GM18867 (cell line): ENCODE data around the gene ANP32B.
A peak's percentile ranks its signal among the peaks of the same experiment; 100 is the strongest.

Source experiments
- ATAC-seq: cut with Tn5 transposase; IDR thresholded peaks from one replicate; pipeline ENCODE4 v1.9.1; 2021; ENCODE audit warnings: mild to moderate bottlenecking, moderate library complexity; ENCODE audit not compliant: unreplicated experiment

The ANP32B gene

DNA sequence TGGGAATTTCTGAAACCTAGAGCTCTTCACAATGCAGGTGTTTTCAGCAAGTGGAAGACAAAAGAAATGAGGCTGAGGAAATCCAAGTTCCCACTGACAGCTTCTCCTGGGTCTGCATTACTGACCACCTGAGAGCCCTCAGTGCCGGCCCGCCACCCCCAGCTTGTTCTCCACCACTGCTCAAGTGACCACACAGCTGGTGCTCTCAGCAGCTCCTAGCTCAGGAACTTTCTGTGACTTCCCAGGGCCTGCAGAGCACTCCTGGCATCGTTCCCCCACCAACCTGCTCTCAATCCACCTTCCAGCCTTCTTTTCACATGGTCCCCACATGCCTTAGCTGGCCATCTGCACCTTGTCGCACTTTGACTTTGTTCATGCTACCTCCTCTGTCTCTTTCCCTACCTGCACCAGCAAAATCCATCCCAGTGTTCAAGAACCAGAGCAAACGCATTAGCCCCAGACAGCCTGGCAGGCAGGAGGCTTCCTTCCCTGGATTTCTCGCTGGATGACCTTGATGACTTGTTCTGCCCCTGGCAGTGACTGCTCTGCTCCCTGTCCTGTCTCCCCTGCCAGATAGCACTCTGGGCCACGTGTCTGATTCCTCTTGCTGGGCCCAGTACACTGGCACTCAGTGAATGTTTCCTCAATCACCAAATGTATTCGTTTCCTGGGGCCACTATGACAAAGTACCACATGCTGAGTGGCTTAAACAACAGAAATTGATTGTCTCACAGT, 38.3 kb downstream of the ANP32B start:
- no peak for ATAC-seq

DNA sequence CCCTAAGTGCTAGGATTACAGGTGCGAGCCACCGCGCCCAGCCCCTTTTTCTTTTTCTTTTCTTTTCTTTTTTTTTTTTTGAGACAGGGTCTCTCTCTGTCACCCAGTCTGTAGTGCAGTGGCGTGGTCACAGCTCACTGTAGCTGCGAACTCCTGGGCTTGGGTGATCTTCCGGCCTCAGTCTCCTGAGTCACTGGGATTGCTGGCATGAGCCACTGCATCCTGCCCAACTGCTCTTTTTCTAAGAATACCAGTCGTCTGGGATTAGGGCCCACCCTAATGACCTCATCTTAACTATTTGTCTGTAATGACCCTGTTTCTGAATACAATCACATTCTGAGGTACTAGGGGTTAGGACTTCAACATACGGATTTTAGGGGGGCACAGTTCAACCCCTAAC, 39.3 kb downstream of the ANP32B start:
- no peak for ATAC-seq

DNA sequence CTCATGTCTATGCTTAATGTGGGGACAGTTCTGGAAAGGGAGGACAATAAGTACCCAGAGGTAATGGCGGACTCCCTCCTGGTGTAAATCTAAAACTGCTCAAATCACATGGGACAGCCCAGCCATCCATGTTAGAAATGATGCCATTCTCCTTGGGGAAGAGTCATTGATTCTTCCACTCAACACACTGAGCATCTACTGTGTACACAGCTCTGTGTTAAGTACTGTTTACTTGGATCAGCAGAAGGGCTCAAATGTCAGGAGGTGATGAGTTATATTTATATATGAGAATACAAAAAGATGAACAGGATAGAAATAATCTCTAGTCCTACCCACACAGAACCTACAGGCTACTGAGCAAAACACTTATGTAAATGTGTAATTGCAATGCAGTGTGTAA, 41.6 kb downstream of the ANP32B start:
- ATAC-seq, result no peak

DNA sequence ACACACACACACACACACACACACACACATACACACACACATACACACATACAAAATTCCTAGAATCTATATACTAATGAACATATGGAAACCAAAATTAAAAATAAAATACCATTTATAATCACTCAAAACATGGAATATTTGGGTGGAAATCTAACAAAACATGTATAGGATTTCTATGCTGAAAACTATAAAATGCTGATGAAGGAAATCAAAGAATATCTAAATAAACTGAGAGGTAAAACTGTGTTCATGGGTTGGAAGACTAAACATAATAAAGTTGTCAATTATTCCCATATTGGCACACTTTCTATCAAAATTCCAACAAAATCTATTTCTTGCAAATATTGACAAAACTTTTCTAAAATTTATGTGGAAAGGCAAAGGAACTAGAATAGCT, 48.0 kb downstream of the ANP32B start:
- no peak for ATAC-seq

DNA sequence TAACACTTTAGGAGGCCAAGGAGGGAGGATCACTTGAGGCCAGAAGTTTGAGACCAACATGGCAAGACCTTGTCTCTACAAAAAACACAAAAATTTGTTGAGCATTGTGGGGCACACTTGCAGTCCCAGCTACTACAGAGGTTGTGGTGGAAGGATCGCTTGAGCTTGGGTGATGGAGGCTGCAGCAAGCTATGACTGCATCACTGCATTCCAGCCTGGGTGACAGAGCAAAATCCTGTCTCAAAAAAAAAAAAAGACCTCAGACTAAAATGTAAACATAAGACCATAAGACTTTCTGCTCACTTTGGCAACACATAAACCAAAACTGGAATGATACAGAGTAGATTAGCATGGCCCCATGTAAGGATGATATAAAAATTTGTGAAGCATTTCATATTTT, 48.8 kb downstream of the ANP32B start:
- ATAC-seq, result no peak

DNA sequence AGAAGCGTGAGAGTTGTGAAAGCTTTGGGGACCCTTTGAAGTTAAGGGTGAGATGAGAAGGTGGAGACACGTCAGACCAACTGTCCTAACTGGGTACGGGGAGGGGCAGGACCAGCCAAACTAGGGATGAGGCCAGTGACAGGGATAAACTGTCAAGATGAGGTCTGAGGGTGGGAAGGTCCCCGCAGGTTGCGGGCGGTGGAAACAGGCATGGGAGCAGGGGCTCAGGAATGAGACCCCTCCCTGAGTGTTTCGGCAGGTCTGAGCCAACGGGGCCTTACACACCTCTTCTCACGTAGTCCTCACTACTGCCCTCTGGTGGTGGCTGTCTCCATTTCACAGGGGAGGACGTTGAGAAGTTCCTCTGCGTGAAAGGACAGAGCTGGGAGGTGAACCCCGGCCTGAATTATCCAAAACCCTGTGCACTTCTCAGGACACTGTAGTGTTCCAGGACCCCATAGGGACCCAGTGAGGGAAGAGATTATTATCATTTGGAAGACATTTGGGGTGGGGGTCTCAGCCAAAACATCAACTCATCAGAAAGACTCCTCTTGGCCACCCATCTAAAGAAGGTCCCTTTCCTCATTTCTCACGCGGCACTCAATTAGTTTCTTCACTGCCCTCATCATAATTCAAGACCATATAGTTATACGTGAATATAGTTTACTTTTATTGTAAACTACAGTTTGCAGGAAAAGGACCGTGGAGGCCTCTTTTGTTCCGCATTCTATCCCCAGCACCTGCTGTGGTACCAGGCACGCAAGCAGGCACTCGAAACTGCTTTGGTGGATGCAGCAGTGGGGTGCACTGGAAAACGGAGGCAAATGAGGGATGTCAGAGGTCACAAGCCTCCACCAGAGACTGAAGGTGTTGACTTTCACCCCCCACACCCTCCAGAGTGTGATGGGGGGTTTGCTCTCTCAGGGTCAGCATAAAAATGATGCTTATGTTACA, 51.7 kb downstream of the ANP32B start:
- peak; percentile 67 for ATAC-seq

DNA sequence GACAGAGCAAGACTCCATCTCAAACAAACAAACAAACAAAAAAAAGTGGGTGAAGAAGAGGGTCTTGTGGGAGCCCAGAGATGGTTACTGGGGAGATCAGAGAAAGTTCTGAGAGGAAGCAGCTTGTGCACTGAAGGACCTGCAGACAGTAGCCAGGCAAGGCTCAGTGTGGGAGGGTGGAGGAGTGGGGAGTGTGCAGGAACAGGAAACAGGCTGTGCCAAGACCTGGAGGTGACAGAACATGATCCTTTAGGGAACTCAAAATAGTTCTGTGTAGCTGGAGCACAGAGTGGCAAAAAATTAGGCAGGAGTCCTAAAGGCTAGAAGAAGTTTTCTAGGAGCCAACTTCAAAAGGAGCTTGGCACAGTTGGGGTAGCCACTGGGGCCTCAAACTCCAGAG, 54.2 kb downstream of the ANP32B start:
- ATAC-seq, result no peak

DNA sequence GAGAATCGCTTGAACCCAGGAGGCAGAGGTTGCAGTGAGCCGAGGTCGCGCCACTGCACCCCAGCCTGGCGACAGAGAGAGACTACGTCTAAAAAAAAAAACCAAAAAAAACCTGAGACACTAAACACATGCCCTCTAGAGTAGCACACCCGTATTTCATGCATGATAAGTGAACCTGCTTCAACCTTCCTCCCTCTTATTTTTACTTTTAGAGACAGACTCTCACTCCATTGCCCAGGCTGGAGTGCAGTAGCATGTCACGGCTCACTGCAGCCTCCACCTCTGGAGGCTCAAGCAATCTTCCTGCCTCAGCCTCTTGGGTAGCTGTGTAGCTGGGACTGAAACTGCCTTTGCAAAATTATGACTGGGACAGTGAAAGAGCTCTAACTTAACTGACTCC, 55.8 kb downstream of the ANP32B start:
- peak; percentile 52 for ATAC-seq

DNA sequence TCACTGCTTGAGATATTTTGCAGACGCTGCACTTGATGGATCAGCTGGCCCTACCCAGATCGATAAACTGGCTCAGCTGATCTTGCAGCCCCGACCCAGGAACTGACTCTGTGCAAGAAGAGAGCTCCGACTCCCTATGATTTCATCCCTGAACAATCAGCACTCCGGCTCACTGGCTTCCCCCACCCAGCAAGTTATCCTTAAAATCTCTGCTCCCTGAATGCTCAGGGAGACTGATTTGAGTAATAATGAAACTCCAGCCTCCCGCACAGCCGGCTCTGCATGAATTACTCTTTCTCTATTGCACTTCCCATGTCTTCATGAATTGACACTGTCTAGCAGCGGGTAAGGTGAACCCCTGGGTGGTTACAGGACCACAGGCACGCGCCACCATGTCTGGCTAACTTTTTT, 56.5 kb downstream of the ANP32B start:
- ATAC-seq, result no peak

DNA sequence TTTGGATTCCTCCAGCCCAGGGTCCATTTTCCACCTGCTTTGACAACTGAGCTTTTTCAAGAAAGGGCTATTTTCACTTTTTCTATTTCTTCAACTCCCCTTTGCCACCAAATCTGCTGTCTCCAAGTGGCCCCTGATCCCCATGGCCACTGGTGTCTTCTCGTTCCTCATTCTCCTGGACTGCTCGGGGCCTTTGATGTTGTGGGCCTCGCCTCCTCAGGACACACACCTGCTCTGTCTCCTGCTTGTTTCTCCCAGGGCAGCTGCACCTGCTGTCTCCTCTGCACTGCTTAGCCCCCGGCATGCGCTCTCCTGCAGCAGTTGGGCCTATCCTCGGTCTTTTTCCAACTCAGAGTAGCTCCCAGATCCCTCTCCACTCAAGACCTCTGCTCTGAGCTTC, 57.1 kb downstream of the ANP32B start:
- ATAC-seq, result no peak

DNA sequence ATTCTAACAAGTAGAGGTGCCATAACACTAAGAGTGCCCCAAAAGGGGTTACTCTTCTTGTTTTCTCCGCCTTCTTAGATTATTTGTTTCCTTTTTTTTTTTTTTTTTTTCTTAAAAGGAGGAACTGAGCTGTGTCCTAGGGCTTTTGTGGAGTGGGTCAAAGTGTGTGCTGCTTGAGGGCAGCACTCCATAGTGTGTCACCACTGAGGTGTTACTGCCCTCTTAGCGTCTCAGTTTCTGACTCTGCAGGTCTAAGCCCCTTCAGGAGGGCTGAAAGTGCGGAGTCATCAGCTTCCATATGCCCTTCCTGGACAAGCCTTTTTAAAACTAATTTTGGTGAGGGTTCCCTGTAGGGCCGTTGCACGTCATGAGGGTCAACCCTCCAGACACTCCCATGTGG, 60.8 kb downstream of the ANP32B start:
- ATAC-seq, result no peak

DNA sequence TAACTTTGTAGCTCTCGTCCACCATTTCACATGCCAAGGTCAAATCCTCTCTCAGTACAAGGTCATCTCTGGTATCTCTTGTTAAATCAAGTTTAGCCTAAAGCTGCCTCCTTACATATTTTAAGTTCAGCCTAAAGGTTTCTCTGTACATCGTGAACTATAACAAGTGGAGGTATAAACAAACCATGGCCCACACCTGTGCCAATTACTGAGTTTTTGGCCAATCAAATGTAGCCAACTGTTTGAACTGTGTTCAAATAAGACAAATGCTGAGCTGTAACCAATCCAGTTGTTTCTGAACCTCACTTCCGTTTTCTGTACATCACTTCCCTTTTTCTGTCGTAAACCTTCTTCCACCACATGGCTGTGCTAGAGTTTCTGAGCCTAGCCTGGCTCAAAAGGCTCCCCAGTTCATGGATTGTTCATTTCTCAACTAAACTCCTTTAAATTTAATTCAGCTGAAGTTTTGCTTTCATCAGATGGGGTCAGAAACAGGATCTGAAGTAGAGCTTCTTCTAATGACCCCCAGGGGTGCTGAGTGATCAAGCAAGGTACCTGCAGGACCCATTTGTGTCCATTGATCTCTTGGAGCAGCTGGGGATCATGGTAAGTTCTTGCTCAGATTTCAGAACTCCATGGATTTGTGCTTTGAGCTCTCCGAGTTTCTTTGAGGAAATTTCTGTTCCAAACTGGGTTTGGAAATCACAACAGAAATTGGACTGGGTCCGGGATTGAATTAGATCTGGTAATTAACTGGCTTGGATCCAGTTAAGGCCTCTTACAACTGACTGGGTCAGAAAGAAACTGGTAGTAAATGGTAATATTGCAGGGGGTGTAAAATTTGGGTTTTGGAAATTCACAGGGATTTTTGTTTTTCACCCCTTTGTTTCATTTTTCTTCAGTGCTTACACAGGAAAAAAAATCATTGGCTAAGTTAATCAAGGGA, 62.4 kb downstream of the ANP32B start:
- peak; percentile 89 for ATAC-seq

DNA sequence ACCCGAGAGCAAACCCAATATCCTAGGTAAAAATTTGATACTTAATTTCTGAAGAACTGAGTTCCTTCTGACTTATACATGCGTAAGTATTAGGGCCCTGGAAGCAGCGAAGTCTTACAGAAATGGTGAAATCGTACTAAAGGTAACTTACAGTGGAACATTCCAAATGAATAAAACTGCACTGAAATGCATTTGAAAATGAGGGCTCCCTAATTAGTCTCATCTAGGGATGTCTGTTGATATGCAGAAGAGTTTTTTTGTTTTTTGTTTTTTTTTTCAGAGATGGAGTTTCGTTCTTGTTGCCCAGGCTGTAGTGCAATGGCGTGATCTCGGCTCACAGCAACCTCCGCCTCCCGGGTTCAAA, 63.0 kb downstream of the ANP32B start:
- ATAC-seq, result no peak

DNA sequence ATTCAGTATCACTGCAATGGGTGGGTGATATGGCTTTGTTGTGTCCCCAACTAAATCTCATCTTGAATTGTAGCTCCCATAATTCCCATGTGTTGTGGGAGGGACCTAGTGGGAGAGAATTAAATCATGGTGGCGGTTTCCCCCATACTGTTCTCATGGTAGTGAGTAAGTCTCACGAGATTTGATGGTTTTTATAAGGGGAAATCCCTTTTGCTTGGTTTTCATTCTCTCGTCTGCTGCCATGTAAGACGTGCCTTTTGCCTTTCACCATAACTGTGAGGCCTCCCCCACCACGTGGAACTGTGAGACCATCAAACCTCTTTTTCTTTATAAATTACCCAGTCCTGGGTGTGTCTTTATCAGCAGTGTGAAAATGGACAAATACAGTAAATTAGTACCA, 63.9 kb downstream of the ANP32B start:
- ATAC-seq, result no peak

DNA sequence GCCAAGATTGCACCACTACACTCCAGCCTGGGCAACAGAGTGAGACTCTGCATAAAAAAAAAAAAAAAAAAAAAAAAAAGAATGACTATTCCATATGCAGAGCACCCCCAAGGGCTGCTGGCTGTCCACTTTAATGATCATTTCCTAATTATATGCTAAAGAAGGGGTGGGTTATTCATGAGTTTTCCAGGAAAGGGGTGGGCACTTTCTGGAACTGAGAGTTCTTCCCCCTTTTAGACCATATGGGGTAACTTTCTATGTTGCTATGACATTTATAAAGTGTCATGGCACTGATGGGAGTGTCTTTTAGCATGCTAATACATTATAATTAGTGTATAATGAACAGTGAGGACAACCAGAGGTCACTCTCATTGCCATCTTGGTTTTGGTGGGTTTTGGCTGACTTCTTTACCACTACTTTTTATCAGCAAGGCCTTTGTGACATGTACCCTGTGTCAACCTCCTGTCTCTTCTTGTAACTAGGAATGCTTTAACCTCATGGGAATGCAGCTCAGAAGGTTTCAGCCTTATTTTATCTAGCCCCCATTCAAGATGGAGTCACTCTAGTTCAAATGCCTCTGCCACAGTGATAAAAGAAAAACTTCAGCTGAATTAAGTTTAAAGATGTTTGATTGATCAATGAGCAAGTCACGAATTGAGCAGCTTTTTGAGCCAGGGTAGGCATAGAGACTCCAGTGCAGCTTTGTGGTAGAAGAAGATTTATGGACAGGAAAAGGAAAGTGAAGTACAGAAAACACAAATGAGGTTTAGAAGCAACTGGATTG, 66.3 kb downstream of the ANP32B start:
- ATAC-seq, result no peak

DNA sequence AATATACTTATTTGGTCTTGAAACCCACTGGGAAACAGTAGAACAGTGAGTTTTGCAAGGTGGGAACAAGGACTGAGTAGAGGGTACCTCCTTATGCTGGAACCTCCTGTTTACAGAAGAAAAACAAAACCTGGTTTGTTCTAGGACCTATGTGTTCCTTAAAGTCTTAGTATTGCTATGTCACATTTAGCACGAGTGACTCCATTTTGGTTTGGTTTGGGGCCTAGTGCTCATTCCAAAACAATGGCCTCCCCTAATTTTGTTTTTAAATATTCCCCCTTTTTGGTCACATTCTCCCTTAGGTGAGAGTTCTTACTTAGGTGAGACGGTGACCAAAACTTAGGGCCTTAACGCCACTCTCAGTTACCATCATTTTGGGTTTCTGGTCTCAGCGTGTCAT, 67.2 kb downstream of the ANP32B start:
- no peak for ATAC-seq

DNA sequence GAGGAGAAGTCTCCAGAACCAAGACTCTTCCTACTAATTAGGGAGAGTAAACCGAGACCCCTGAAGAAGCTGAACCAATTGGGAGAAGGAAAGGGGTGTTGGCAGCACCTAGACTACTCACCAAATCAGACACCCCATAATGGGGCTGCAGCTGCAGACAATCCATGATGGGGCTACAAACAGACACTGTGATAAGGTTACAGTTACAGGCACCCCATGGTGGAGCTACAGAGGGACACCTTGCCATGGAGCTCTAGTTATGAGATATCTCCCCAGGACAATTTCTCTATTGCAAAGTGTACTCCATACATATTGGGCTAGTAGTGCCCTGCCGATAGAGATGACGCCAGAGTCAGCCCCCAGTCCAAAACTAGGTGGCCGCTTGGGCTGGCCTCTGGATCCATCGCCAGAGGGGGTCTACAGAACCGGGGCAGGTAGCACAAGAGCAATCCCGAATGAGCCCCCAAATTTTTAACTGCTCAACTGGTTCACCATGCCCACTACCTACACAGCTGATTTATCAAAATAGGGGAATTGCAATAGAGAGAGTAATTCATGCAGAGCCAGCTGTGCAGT, 71.3 kb downstream of the ANP32B start:
- no peak for ATAC-seq

DNA sequence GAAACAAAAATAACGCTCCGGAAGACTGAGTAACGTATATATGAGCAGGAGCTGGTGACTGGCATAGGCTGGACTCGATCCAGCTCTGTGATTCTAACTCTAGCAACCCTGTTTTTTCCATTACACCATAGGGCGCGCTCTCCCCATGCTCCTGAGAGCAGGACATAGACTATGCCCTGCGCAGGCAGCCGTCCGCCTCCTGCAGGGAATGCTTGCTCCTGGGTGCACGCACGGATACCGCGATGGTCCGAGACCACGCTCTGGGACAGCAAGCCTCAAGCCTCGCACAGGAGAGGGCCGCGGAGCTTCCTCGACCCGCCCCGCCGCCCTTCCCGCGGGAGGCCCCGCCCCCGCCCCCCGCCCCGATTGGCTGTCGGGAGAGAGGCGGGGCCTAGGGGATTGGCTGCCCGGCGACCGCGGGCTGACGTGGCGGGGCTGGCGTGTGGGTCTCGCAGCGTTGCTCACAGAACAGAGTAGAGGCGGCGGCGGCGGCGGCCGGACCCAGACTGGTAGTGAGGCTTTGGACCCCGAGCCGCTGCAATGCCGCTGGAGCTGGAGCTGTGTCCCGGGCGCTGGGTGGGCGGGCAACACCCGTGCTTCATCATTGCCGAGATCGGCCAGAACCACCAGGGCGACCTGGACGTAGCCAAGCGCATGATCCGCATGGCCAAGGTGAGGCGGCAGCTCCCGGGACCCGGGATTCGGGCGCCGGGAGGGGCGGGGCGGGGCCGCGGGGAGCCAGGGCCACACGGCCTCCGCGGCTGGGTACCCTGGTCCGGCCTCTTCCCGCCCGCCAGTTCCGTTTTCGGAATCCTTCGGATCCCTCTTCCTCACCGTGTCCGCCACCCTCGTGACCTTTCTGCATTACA, 73.4 kb downstream of the ANP32B start, which contains the start of gene NANS:
TSS of gene NANS (plus strand) at position 464 of the 869 bp plus-strand sequence. CDS start at position 541, 77 bp downstream.
- ATAC-seq, result peak; percentile 94
